H1 (cell line): ENCODE results near the gene CBX2. TPM values are rescaled to one million over a fixed set of nuclear protein-coding genes. Genes with fewer than 3 reads are reported as not detected.

Source experiments
- CTCF ChIA-PET: fragments of 300-600 bp; sonication (Branson Sonifier 250); formaldehyde crosslinking; loops from one replicate; lab custom pipeline; 2021; ENCODE audit not compliant: partially characterized antibody; lab: Charles Lee
- POLR2A ChIA-PET: fragments of 300-600 bp; sonication (Branson Sonifier 250); formaldehyde crosslinking; loops from one replicate; lab custom pipeline; 2021; ENCODE audit warnings: inconsistent platforms; ENCODE audit not compliant: partially characterized antibody; lab: Charles Lee
- DNase-seq, 2 experiments: peaks; one replicate each; pipeline versions ENCODE4 v3.0.0 to v3.0.0-alpha.2; 2010 to 2022; ENCODE audit warnings: low spot score in 2 of 2, low read depth in 1 of 2, mixed read lengths in 1 of 2
- FAIRE-seq: peaks from 2 replicates; lab custom pipeline; 2011; peaks lifted over from hg19 to GRCh38; lab: Jason Lieb, UNC
- H2AFZ ChIP-seq: 2 replicates; pipeline ENCODE4 v1.8.1; 2012; ENCODE audit warnings: low read length, inconsistent platforms
- H2AK5ac ChIP-seq: 2 replicates; pipeline ENCODE4 v1.6.1; 2013; ENCODE audit warnings: low read depth, low read length
- H2BK120ac ChIP-seq: replicated peaks from 2 replicates; pipeline ENCODE3; 2013; ENCODE audit warnings: low read depth, low read length, inconsistent platforms
- H2BK12ac ChIP-seq: 2 replicates; pipeline ENCODE4 v1.6.1; 2013; ENCODE audit warnings: low read depth, low read length
- H2BK15ac ChIP-seq: 2 replicates; pipeline ENCODE4 v1.6.1; 2013; ENCODE audit warnings: low read length
- H2BK20ac ChIP-seq: 2 replicates; pipeline ENCODE4 v1.6.1; 2013; ENCODE audit warnings: low read length
- H2BK5ac ChIP-seq: 2 replicates; pipeline ENCODE4 v1.6.1; 2013; ENCODE audit warnings: low read depth, low read length
- H3K14ac ChIP-seq: 2 replicates; pipeline ENCODE4 v1.6.1; 2013; ENCODE audit warnings: inconsistent platforms; ENCODE audit not compliant: insufficient read length
- H3K18ac ChIP-seq: 2 replicates; pipeline ENCODE4 v1.6.1; 2013; ENCODE audit warnings: low read length; ENCODE audit errors: extremely low read depth
- H3K23ac ChIP-seq: 2 replicates; pipeline ENCODE4 v1.6.1; 2013; ENCODE audit warnings: inconsistent platforms; ENCODE audit not compliant: insufficient read length
- H3K23me2 ChIP-seq: 2 replicates; pipeline ENCODE4 v1.6.1; 2013; ENCODE audit warnings: low read depth, low read length
- H3K27ac ChIP-seq: 2 replicates; pipeline ENCODE4 v1.6.1; 2011; ENCODE audit warnings: low read depth, low read length, inconsistent platforms
- H3K27me3 ChIP-seq, 4 experiments: replicated peaks in 1 of 4; 1 replicate in 1 of 4; 2 replicates in 3 of 4; pipeline versions ENCODE4 v1.6.1 to v1.8.1; 2011 to 2013; ENCODE audit warnings: low read length in 3 of 4, mild to moderate bottlenecking in 3 of 4, inconsistent platforms in 2 of 4, mixed read lengths in 2 of 4, moderate library complexity in 1 of 4; ENCODE audit not compliant: control insufficient read depth in 3 of 4, insufficient read depth in 3 of 4; ENCODE audit errors: extremely low read depth in 1 of 4
- H3K36me3 ChIP-seq, 4 experiments: 2 replicates each; pipeline versions ENCODE4 v1.6.1 to v1.8.1; 2011 to 2013; ENCODE audit warnings: mild to moderate bottlenecking in 4 of 4, low read length in 3 of 4, moderate library complexity in 2 of 4, control low read depth in 1 of 4, inconsistent platforms in 1 of 4; ENCODE audit not compliant: insufficient read depth in 4 of 4, control insufficient read depth in 2 of 4
- H3K4ac ChIP-seq: replicated peaks from 2 replicates; pipeline ENCODE3; 2013; ENCODE audit warnings: low read length, low read depth, mixed read lengths, inconsistent platforms; ENCODE audit not compliant: insufficient read length
- H3K4me1 ChIP-seq, 4 experiments: replicated peaks in 1 of 4; 1 replicate in 1 of 4; 2 replicates in 3 of 4; pipeline versions ENCODE4 v1.6.1 to v1.8.1; 2011 to 2013; ENCODE audit warnings: low read length in 3 of 4, inconsistent platforms in 2 of 4, mixed read lengths in 1 of 4; ENCODE audit not compliant: insufficient read depth in 4 of 4, control insufficient read depth in 3 of 4
- H3K4me2 ChIP-seq, 2 experiments: 2 replicates each; pipeline versions ENCODE4 v1.6.1 to v1.8.1; 2011 to 2013; ENCODE audit warnings: low read depth in 2 of 2, low read length in 2 of 2, control low read depth in 1 of 2, inconsistent platforms in 1 of 2, mild to moderate bottlenecking in 1 of 2; ENCODE audit not compliant: insufficient read depth in 1 of 2
- H3K4me3 ChIP-seq, 4 experiments: fragments of 200-600, 300-600 bp in 1 of 4; sonication (generic), shearing (Covaris generic), sonication (Bioruptor Twin) in 1 of 4; 2 replicates each; pipeline versions ENCODE4 v1.5.1 to v1.8.1; 2011 to 2016; ENCODE audit warnings: low read length in 4 of 4, low read depth in 3 of 4, control low read depth in 2 of 4, inconsistent platforms in 2 of 4, mild to moderate bottlenecking in 2 of 4, mixed read lengths in 1 of 4, moderate library complexity in 1 of 4; ENCODE audit not compliant: insufficient read depth in 2 of 4; ENCODE audit errors: extremely low read depth in 1 of 4
- H3K56ac ChIP-seq: replicated peaks from 2 replicates; pipeline ENCODE3; 2013; ENCODE audit warnings: low read depth, mild to moderate bottlenecking, mixed read lengths, low read length, inconsistent platforms; ENCODE audit not compliant: insufficient read length
- H3K79me1 ChIP-seq: 2 replicates; pipeline ENCODE4 v1.6.1; 2013; ENCODE audit warnings: low read depth, low read length, control low read depth
- H3K79me2 ChIP-seq, 2 experiments: 2 replicates each; pipeline versions ENCODE4 v1.6.1 to v1.8.1; 2012 to 2013; ENCODE audit warnings: low read length in 2 of 2, mild to moderate bottlenecking in 2 of 2, inconsistent platforms in 1 of 2; ENCODE audit not compliant: insufficient read depth in 2 of 2, control insufficient read depth in 1 of 2
- H3K9ac ChIP-seq, 4 experiments: replicated peaks in 1 of 4; 1 replicate in 1 of 4; 2 replicates in 3 of 4; pipeline versions ENCODE4 v1.6.1 to v1.8.1; 2011 to 2013; ENCODE audit warnings: low read depth in 3 of 4, low read length in 3 of 4, control low read depth in 2 of 4, mild to moderate bottlenecking in 2 of 4, moderate library complexity in 2 of 4, inconsistent platforms in 1 of 4; ENCODE audit errors: extremely low read depth in 1 of 4
- H3K9me3 ChIP-seq, 2 experiments: 2 replicates each; pipeline versions ENCODE4 v1.6.1 to v1.8.1; 2012 to 2013; ENCODE audit warnings: mild to moderate bottlenecking in 2 of 2, moderate library complexity in 2 of 2, control low read depth in 1 of 2, inconsistent platforms in 1 of 2, low read depth in 1 of 2, low read length in 1 of 2, mixed read lengths in 1 of 2; ENCODE audit not compliant: insufficient read depth in 2 of 2
- H4K20me1 ChIP-seq, 2 experiments: replicated peaks in 1 of 2; 2 replicates each; pipeline versions ENCODE3 to v1.8.1; 2011 to 2013; ENCODE audit warnings: inconsistent platforms in 2 of 2, low read length in 2 of 2, mild to moderate bottlenecking in 1 of 2; ENCODE audit not compliant: insufficient read depth in 2 of 2, control insufficient read depth in 1 of 2
- H4K5ac ChIP-seq: 2 replicates; pipeline ENCODE4 v1.6.1; 2013; ENCODE audit warnings: low read length, low read depth, mixed read lengths, inconsistent platforms; ENCODE audit not compliant: insufficient read length
- H4K8ac ChIP-seq: 2 replicates; pipeline ENCODE4 v1.8.0; 2013; ENCODE audit warnings: mild to moderate bottlenecking, moderate library complexity, low read length, inconsistent platforms; ENCODE audit not compliant: insufficient read depth; ENCODE audit errors: extremely low read depth
- H4K91ac ChIP-seq: replicated peaks from 2 replicates; pipeline ENCODE3; 2013; ENCODE audit warnings: low read length, mixed read lengths, inconsistent platforms; ENCODE audit not compliant: insufficient read length
- CBX5 ChIP-seq: fragments of 300-800, 300-1000 bp; sonication (generic); IDR thresholded peaks from 2 replicates; pipeline ENCODE4 v1.7.1; 2016; ENCODE audit warnings: antibody characterized with exemption, low read length, low read depth
- CTCF ChIP-seq, 3 experiments: IDR thresholded peaks; 1 replicate in 2 of 3; 2 replicates in 1 of 3; pipeline versions ENCODE4 v1.5.1 to v1.6.1; 2011; ENCODE audit warnings: low read length in 3 of 3, mild to moderate bottlenecking in 3 of 3, inconsistent platforms in 2 of 3, low read depth in 1 of 3, moderate library complexity in 1 of 3; ENCODE audit not compliant: insufficient read depth in 1 of 3; ENCODE audit errors: control extremely low read depth in 1 of 3
- RAD21 ChIP-seq, 2 experiments: IDR thresholded peaks in 1 of 2; conservative IDR thresholded peaks in 1 of 2; 2 replicates each; pipeline ENCODE4 v1.6.1; 2011; ENCODE audit warnings: low read depth in 2 of 2, low read length in 2 of 2, improper control_type of control experiment in 1 of 2, inconsistent platforms in 1 of 2, mild to moderate bottlenecking in 1 of 2, moderate library complexity in 1 of 2
- WGBS, 2 experiments: shearing (Covaris generic) in 1 of 2; methylation state at CpG; one replicate each; pipeline versions ENCODE4 v1.1.6 to v1.1.7; 2013 to 2015; ENCODE audit warnings: low lambda C conversion rate in 2 of 2, mixed read lengths in 2 of 2, inconsistent platforms in 1 of 2, low coverage in 1 of 2, missing lambda C conversion rate in 1 of 2; ENCODE audit not compliant: insufficient replicate concordance in 2 of 2, insufficient coverage in 1 of 2, insufficient read length in 1 of 2; ENCODE audit errors: extremely low coverage in 1 of 2, missing lambda C conversion rate in 1 of 2; 5-methylcytosine and 5-hydroxymethylcytosine counted together
- polyA plus RNA-seq, 7 experiments: library from polyadenylated mRNA; depleted of rRNA in 3 of 7; stranded (reverse) in 5 of 7; unstranded in 2 of 7; fragments of >200 nt in 5 of 7; fragments of 200-250 nt in 2 of 7; gene quantifications; 1 replicate in 5 of 7; 2 replicates in 1 of 7; 4 replicates in 1 of 7; pipeline versions ENCODE4 v1.2.1 to v1.2.3, GENCODE V29; 2011 to 2013; ENCODE audit warnings: missing spikeins in 2 of 7, mixed read lengths in 2 of 7
- total RNA-seq: library from RNA; stranded (reverse); fragmentation: NEBNext Ultra II Directional; extraction: Animal tissue kit (Norgen Biotek cat#: 25700); gene quantifications from 2 replicates; pipeline ENCODE4 v1.2.1, GENCODE V29; 2021

The CBX2 gene
- total and polyA plus RNA-seq, 2 of the 8 experiments (the other 6 are each of a cell fraction or from before 2014, with no cell fraction given) = 64.3 to 83.9 TPM

- CTCF ChIA-PET = interaction anchor here (0.6 to 24.7 kb wide), 52 partner anchors 8 to 948 kb away, joined by 3 to 576 read pairs (median 4); partner anchors contain the start of genes CBX8 and RBFOX3
- POLR2A ChIA-PET = interaction anchor here (0.6 to 15.2 kb wide), 16 partner anchors 9 to 158 kb away, joined by 3 to 374 read pairs (median 4); partner anchors contain the start of genes CBX2 and CBX8
- Histone ChIP-seq H3K9ac (no peak overlapping the region), H3K4me2 (peak overlapping the region; percentile 75 to 88), H3K36me3 (peaks cover 0 to 9% (median 0%) of the 10 kb centered on the region in 4 experiments; a peak in 1 of 8 replicates), H3K4me1 (peaks cover 6 to 50% (median 37%) of the 10 kb centered on the region in 4 experiments), H4K20me1 (peaks cover 7 to 12% of the 10 kb centered on the region in 2 experiments), H2BK15ac (no peak overlapping the region; the same call in 1 of the 2 replicates), H3K23me2 (peaks cover 18% of the 10 kb centered on the region; the same call in 1 of the 2 replicates), H3K79me2 (no peaks in the 10 kb centered on the region), H2BK20ac (no peak overlapping the region), H3K18ac (peak overlapping the region; percentile 25; the same call in 1 of the 2 replicates), H3K9me3 (peaks cover 0 to 4% of the 10 kb centered on the region in 2 experiments; a peak in 2 of 4 replicates), H2BK120ac (no peak overlapping the region), H3K79me1 (no peaks in the 10 kb centered on the region), H2BK12ac (peak overlapping the region; percentile 81; the same call in 1 of the 2 replicates), H3K27me3 (peaks cover 58 to 87% (median 83%) of the 10 kb centered on the region in 4 experiments), H3K4ac (no peak overlapping the region), H3K4me3 (peak overlapping the region in 3 of 4 experiments; percentile 31 to 63 (median 43); a peak in 6 of 8 replicates), H3K56ac (no peak overlapping the region), H4K5ac (no peak overlapping the region), H3K23ac (no peak overlapping the region)
- WGBS, 2 experiments = 29% methylated on average over 11 of the region's 13 CpGs; no CpG with 5 or more reads in 1 of the 2 experiments
- DNase-seq = peak in 1 of 2 experiments; percentile 63
- FAIRE-seq = no peak
- TF ChIP-seq RAD21 (IDR thresholded peaks at IDR 0.05 in 1 of 2, conservative IDR thresholded peaks at IDR 0.05 in 1 of 2; ENCODE audit: low read depth in 2 of 2, low read length in 2 of 2) = peak in 1 of 2 experiments; percentile 25; a peak in 1 of 4 replicates
- peak; percentile 19 to 42 (median 34); a peak in 3 of 4 replicates for TF ChIP-seq CTCF (IDR thresholded peaks at IDR 0.05; ENCODE audit: control extremely low read depth in 1 of 3, insufficient read depth in 1 of 3, low read depth in 1 of 3, low read length in 3 of 3)
- no peak for TF ChIP-seq CBX5
- TF ChIP-seq, all 59 proteins: peak for 2
- Histone ChIP-seq H4K8ac (no peak overlapping the region; the same call in 1 of the 2 replicates), H2AK5ac (no peak overlapping the region), H3K27ac (no peak overlapping the region), H4K91ac (no peak overlapping the region), H2BK5ac (no peak overlapping the region), H2AFZ (no peak overlapping the region), H3K14ac (no peak overlapping the region)
Observed at GRCh38 chr17:79835470-79835899, 57.5 kb downstream of the CBX2 start.
